ENCODE measurements around the gene EML6. TPM values are rescaled to one million over a fixed set of nuclear protein-coding genes. Genes with fewer than 3 reads are reported as not detected.

Gene EML6
- total and polyA plus RNA-seq, 2 of the 13 experiments (the other 11 are each of a cell fraction or from before 2014, with no cell fraction given), result 17.2 to 32.4 TPM

DNA sequence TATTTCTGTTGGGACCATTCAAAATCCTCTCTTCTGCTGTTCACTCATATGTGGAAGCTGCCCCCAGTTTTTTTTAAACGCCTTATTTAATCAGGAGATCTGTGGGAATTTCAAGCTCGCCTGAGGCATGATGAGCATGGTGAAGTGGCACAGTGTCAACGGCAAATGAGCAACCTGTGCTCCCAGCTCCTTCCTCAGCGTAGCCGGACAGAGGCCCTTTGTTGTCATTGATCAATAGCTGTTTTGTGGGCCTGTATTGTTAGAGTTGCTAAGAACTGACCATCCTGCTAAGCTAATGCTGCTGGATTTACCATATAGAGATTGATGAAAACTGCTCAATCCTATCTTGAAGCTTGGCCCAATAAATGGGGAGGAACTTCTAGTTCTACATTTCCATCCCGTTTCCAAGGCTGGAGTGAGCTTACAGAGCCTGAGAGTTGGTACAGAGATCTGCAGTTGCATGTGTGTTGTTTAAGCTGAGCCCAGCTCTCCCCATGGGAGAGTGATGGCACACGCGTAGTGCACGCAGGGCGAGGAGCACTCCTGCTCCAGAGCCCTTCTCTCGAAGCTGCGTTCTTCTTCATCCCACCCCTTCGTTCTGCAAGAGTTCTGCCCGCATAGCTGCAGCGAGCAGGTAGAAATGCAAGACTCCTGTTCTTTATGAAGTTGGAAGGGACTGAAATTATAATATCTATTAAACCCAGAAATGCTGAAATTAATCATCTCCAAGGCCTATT, 218.0 kb downstream of the EML6 start (continued):
- TF ChIP-seq ZNF263 (CRISPR knock-in tag; IDR thresholded peaks at IDR 0.05) (0 out of 2 replicates have a peak, but pooled peaks have one; percentile 22), ZBTB38 (CRISPR knock-in tag; IDR thresholded peaks at IDR 0.05) (0 out of 2 replicates have a peak, but pooled peaks have one; percentile 43), REXO4 (CRISPR knock-in tag; IDR thresholded peaks at IDR 0.05; ENCODE audit: borderline replicate concordance) (no peak), SOX13 (IDR thresholded peaks at IDR 0.05) (no peak), SOX13 (CRISPR knock-in tag; conservative IDR thresholded peaks at IDR 0.05 in 1 of 2, IDR thresholded peaks at IDR 0.05 in 1 of 2) (peak in 1 of 2 experiments; percentile 82; a peak in 2 of 4 replicates), ZNF232 (CRISPR knock-in tag; IDR thresholded peaks at IDR 0.05; ENCODE audit: borderline replicate concordance) (no peak)

DNA sequence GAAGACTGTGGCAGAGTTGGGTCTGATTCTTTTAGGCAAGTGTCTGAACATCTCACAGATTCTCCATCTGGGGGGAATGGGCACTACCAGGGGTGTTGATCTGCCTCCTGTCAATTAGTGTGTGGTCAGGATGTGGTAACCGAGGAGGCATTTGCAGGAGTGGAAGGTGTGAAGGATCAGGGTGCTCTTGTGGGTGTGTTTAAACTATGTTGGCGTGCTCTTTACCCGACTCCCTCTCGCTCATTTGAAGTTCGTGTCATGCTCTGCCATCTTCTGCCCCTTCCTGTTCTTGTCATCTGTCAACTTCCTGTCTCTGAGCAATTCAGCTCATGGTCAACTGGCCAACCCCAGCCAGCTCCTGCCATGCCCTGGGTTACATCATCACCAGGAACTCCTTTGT, 218.9 kb downstream of the EML6 start:
- H3K4me3 ChIP-seq (replicated peaks in 1 of 3; ENCODE audit: insufficient read depth in 1 of 3, low read depth in 2 of 3, low read length in 3 of 3), result no peak overlapping the region
- peaks cover 29% of the 10 kb centered on the region for H3K4me1 ChIP-seq (ENCODE audit: insufficient read depth, low read length)
- BruUV-seq (replicated peaks), result no TSS peak
- H3K27ac ChIP-seq (ENCODE audit: extremely low read length, insufficient read depth, low read length), result no peak overlapping the region
- no peaks in the 10 kb centered on the region for H3K79me2 ChIP-seq (ENCODE audit: insufficient read depth, low read length)
- POLR2A ChIA-PET, result no interaction called here
- H3K9me3 ChIP-seq (ENCODE audit: low read length), result peaks cover 12% of the 10 kb centered on the region
- ATAC-seq (no peak), DNase-seq (ENCODE audit: low spot score) (no peak), FAIRE-seq (no peak)
- no peak overlapping the region for H3K9ac ChIP-seq (ENCODE audit: insufficient read depth, low read depth, low read length)
- no peaks in the 10 kb centered on the region for H3K27me3 ChIP-seq (ENCODE audit: control insufficient read depth in 1 of 2, insufficient read depth in 2 of 2, low read length in 2 of 2)
- no peaks in the 10 kb centered on the region for H4K20me1 ChIP-seq (ENCODE audit: insufficient read depth, low read length)
- intact Hi-C loops (cut with micrococcal nuclease; ENCODE audit: unreplicated experiment), result no loop called here
- in situ Hi-C loops (cut with HindIII; ENCODE audit: extremely low pct_ligation_motif_present, low pct_unique_long_range_greater_than_20kb), result no loop called here
- WGBS (ENCODE audit: low lambda C conversion rate), result 83% methylated on average over 5 of the region's 5 CpGs
- H3K4me2 ChIP-seq (ENCODE audit: low read depth, low read length), result no peak overlapping the region
- no peak for TF ChIP-seq RELA (CRISPR knock-in tag; IDR thresholded peaks at IDR 0.05)
- no peaks in the 10 kb centered on the region for H3K36me3 ChIP-seq (replicated peaks in 1 of 2; ENCODE audit: control insufficient read depth in 1 of 2, insufficient read depth in 2 of 2, low read length in 2 of 2)
- CTCF ChIA-PET (ENCODE audit: low intra/inter-chr PET ratio, low total read pairs), result no interaction called here
- H2AFZ ChIP-seq (ENCODE audit: low read length), result no peak overlapping the region
